Prostate gland (tissue), 2 donors: ENCODE results near the gene TBC1D16. TPM values are rescaled to one million over a fixed set of nuclear protein-coding genes. Genes with fewer than 3 reads are reported as not detected.

Experiments used
- DNase-seq: peaks from one replicate; pipeline ENCODE4 v3.0.0-alpha.2; 2019; ENCODE audit warnings: low spot score
- H3K27ac ChIP-seq, 2 donors: fragments of 200-600 bp; sonication (generic); 2 replicates each; pipeline ENCODE4 v1.5.1; 2017 to 2019
- H3K27me3 ChIP-seq: fragments of 200-600 bp; sonication (generic); replicated peaks from 2 replicates; pipeline ENCODE4 v1.5.1; 2019; ENCODE audit not compliant: insufficient read depth
- H3K36me3 ChIP-seq, 2 donors: fragments of 200-600 bp; sonication (generic); 1 replicate in 1 of 2; 2 replicates in 1 of 2; pipeline versions ENCODE4 v1.5.1 to v1.8.1; 2017 to 2019
- H3K4me1 ChIP-seq: fragments of 200-600 bp; sonication (generic); replicated peaks from 2 replicates; pipeline ENCODE4 v1.5.1; 2019
- H3K4me3 ChIP-seq, 2 donors: fragments of 200-600 bp; sonication (generic); 2 replicates each; pipeline ENCODE4 v1.5.1; 2017 to 2019
- H3K9me3 ChIP-seq: fragments of 200-600 bp; sonication (generic); 2 replicates; pipeline ENCODE4 v1.5.1; 2017
- POLR2A ChIP-seq: fragments of 450-650 bp; IDR thresholded peaks from one replicate; pipeline ENCODE4 v1.6.1; 2016; ENCODE audit warnings: antibody characterized with exemption, mild to moderate bottlenecking
- POLR2AphosphoS5 ChIP-seq: sonication (generic); formaldehyde crosslinking; IDR thresholded peaks from one replicate; pipeline ENCODE4 v1.6.1; 2017; ENCODE audit warnings: antibody characterized with exemption
- WGBS: methylation state at CpG from one replicate; pipeline ENCODE4 v1.1.5; 2018; 5-methylcytosine and 5-hydroxymethylcytosine counted together
- intact Hi-C: fragments of 100-400 bp; cut with DNase I; formaldehyde crosslinking; loops from one replicate; pipeline ENCODE4 v1.14.2; 2022
- total RNA-seq, 2 donors: library from RNA; depleted of rRNA; stranded (reverse); fragments of >200 nt; gene quantifications; one replicate each; pipeline ENCODE4 v1.1.0, GENCODE V29; 2016
- TF ChIP-seq, protein P1 (sequence below), 4 experiments: fragments of 200-600 bp in 2 of 4; fragments of 450-650 bp in 2 of 4; sonication (generic) in 2 of 4; IDR thresholded peaks; 1 replicate in 3 of 4; 2 replicates in 1 of 4; pipeline ENCODE4 v1.5.1; 2016 to 2019; ENCODE audit warnings: antibody characterized with exemption in 4 of 4, mild to moderate bottlenecking in 2 of 4, moderate library complexity in 2 of 4

Gene TBC1D16
- total RNA-seq, 2 donors from 2014 or later, result 29.1 to 41.9 TPM

DNA sequence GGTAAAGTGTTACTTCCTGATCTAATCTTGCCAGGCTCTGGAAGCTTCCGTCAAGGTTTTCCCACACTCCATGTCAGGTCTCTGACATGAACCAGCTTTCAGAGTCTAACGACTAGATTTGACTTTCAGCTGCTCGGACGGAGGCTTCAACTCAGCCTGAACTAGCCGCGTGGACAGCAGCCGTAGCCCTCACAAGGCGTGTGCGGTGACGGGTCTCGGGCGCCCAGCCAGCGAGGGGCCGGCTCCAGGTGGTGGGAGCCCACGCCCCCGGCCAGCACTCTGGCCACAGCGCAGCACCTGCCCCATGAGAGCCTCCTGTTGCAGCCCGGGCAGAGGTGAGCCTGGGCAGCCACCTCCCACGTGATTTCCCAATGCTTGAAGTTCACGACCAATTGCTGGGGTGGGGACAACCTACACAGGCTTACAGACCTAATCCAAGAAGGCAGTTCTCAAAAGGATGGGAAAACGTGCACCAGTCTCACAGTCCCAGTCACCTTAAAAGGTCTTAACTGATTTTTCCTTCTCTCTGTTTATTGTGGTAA lies 45.5 kb downstream of the TBC1D16 start:
- H3K4me1 ChIP-seq, result peaks cover 43% of the 10 kb centered on the region
- DNase-seq, result no peak
- intact Hi-C loops, result loop anchor here (5.0 kb wide), 2 partner anchors 148 to 193 kb away; partner anchors contain the start of gene CBX8
- H3K27ac ChIP-seq, result peak overlapping the region in 1 of 2 donors; percentile 76
- TF ChIP-seq, protein P1, sequence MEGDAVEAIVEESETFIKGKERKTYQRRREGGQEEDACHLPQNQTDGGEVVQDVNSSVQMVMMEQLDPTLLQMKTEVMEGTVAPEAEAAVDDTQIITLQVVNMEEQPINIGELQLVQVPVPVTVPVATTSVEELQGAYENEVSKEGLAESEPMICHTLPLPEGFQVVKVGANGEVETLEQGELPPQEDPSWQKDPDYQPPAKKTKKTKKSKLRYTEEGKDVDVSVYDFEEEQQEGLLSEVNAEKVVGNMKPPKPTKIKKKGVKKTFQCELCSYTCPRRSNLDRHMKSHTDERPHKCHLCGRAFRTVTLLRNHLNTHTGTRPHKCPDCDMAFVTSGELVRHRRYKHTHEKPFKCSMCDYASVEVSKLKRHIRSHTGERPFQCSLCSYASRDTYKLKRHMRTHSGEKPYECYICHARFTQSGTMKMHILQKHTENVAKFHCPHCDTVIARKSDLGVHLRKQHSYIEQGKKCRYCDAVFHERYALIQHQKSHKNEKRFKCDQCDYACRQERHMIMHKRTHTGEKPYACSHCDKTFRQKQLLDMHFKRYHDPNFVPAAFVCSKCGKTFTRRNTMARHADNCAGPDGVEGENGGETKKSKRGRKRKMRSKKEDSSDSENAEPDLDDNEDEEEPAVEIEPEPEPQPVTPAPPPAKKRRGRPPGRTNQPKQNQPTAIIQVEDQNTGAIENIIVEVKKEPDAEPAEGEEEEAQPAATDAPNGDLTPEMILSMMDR (IDR thresholded peaks at IDR 0.05), result no peak
- TF ChIP-seq POLR2A, result no peak
- TF ChIP-seq POLR2AphosphoS5, result no peak
- 80% methylated on average over 20 of the region's 21 CpGs for WGBS
- no peaks in the 10 kb centered on the region for H3K36me3 ChIP-seq
- H3K4me3 ChIP-seq, result no peak overlapping the region
- no peaks in the 10 kb centered on the region for H3K27me3 ChIP-seq
- H3K9me3 ChIP-seq, result no peaks in the 10 kb centered on the region

DNA sequence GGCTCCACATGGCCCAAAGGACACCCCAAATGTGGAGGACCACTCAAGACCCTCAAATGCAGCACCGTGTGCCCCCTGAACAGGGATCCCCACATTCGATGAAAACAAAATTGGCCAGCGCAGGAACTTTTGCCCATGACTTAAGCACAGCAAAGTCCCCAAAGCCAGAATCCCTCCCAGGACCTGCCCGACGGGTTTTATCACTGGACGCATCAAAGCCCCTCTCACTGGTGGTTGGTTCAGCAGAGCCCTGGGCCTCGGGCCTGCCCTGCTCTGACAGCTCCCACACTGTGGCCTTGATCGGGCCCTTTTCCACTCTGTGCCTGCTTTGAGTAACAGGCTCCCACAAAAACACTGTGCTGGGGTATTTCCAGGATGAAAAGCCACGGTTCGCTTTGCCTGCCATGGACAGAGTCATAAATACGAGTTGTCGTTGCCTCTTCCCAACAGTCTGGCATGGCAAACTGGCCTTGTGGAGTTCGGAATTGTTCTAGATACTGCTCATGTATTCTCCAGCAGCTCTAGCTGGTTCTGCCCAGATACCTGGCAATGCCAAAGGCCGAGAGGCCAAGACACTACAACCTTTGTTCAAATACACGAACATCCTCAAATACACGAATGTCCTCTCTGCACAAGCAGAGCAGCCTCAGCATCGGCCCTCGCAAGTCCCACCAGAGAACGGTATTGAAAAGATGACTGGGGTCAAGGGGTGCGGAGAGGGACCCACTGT lies 46.4 kb downstream of the TBC1D16 start:
- TF ChIP-seq POLR2A, result no peak
- Histone ChIP-seq H3K4me3 (no peak overlapping the region), H3K4me1 (peaks cover 43% of the 10 kb centered on the region), H3K36me3 (no peaks in the 10 kb centered on the region), H3K27ac (peak overlapping the region; percentile 54 to 76), H3K9me3 (no peaks in the 10 kb centered on the region), H3K27me3 (no peaks in the 10 kb centered on the region)
- 78% methylated on average over 20 of the region's 20 CpGs for WGBS
- DNase-seq, result no peak
- intact Hi-C loops, result no loop called here

DNA sequence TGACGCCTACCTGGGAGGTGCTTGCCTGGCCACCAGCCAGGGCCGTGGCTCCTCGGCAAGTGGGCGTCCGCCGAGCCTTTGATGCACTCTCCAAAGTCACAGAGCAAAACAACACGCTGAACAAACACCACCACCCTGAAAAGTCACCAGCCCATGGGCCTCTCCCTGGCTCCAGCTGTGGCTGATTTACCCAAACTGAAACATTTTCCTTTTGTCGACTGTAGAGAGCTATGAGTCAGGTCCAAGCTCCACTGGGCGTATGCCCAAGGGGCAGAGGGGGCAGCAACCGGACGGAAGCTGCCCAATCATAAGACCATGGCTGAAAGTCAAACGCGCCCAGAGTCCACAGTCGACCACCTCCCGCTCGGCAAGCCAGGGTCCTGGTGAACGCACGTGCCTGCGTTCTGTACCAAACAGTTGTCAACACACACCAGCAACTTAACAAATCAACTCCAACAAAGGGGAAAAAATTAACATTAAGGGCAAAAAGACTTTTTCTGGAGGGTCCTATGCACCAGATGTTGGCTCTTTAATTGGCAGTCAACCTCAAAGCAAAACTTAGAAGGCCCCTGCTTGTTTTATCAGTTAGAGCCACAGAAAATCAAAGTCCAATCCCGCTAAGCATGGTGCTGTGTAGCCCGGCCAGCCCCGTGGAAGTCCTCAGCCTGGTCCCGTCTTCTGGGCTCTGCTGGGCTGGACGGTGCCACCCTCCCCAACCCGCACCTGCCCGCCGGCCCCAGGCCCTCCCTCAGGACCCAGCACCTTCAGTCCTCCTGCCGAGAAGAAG lies 47.3 kb downstream of the TBC1D16 start:
- H3K4me3 ChIP-seq, result no peak overlapping the region
- TF ChIP-seq, protein P1 (IDR thresholded peaks at IDR 0.05), result no peak
- peak; percentile 64 for TF ChIP-seq POLR2AphosphoS5
- no peak for TF ChIP-seq POLR2A
- no peaks in the 10 kb centered on the region for H3K9me3 ChIP-seq
- peaks cover 34% of the 10 kb centered on the region for H3K4me1 ChIP-seq
- WGBS, result 31% methylated on average over 28 of the region's 28 CpGs
- H3K27me3 ChIP-seq, result no peaks in the 10 kb centered on the region
- no peak for DNase-seq
- no peaks in the 10 kb centered on the region for H3K36me3 ChIP-seq
- intact Hi-C loops, result no loop called here
- peak overlapping the region; percentile 54 to 76 for H3K27ac ChIP-seq

DNA sequence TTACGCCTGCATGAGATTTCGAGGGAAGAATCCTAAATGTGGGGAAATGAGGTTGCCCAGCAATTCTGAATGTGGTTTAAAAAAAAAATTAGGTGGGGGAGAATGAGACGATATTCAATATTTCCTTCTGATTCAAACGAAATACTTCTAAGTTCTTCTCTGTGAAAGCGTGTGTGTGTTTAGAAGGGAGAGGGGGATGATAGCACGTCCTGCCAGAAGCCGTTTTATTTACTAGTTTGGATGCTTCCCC lies 47.8 kb downstream of the TBC1D16 start:
- intact Hi-C loops, result no loop called here
- no peaks in the 10 kb centered on the region for H3K9me3 ChIP-seq
- WGBS, result 31% methylated on average over 7 of the region's 7 CpGs
- H3K27ac ChIP-seq, result peak overlapping the region; percentile 54 to 76
- no peak overlapping the region for H3K4me3 ChIP-seq
- H3K27me3 ChIP-seq, result no peaks in the 10 kb centered on the region
- TF ChIP-seq, protein P1 (IDR thresholded peaks at IDR 0.05), result no peak
- TF ChIP-seq POLR2A (no peak), POLR2AphosphoS5 (no peak)
- no peaks in the 10 kb centered on the region for H3K36me3 ChIP-seq
- DNase-seq, result no peak
- H3K4me1 ChIP-seq, result peaks cover 30% of the 10 kb centered on the region

DNA sequence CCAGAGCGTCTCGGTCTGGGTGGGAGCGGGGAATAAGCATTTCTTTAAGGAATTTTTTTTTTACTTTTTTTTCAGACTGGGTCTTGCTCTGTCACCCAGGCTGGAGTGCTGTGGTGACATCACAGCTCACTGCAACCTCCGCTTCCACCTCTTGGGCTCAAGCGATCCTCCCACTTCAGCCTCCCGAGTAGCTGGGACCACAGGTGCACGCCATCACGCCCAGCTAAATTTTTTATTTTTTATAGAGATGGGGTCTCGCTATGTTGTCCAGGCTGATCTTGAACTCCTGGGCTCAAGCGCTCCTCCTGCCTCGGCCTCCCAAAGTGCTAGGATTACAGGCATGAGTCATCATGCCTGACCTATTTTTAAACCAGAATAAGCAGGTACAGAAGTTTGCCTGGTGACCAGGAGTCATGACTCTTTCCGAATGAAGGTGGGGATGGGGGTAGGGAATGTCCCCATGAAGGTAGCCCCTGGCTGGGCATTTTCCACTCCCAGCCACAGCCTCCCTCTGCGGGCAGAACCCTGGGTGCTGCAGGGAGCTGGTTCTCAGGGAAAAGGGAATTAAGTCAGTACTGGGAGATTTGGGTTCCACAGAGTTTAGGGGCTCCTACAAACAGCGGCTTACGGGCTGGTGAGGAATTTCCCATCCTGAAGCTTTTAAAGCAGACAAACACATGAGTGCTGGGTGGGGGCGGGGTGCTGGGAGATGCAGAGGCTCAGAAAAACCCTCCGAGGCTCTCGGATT lies 48.3 kb downstream of the TBC1D16 start:
- H3K9me3 ChIP-seq, result no peaks in the 10 kb centered on the region
- peaks cover 25% of the 10 kb centered on the region for H3K4me1 ChIP-seq
- H3K4me3 ChIP-seq, result no peak overlapping the region
- no peaks in the 10 kb centered on the region for H3K36me3 ChIP-seq
- no peak for DNase-seq
- peak overlapping the region; percentile 54 to 76 for H3K27ac ChIP-seq
- intact Hi-C loops, result no loop called here
- no peak for TF ChIP-seq POLR2AphosphoS5
- TF ChIP-seq, protein P1 (IDR thresholded peaks at IDR 0.05), result no peak
- TF ChIP-seq POLR2A, result no peak
- no peaks in the 10 kb centered on the region for H3K27me3 ChIP-seq
- WGBS, result 76% methylated on average over 18 of the region's 18 CpGs
